Immature natural killer cell (primary cell): ENCODE data around the gene CRIP1. TPM values are rescaled to one million over a fixed set of nuclear protein-coding genes. Genes with fewer than 3 reads are reported as not detected.

ENCODE experiments used
- DNase-seq, 3 donors: peaks; one replicate each; pipeline ENCODE4 v3.0.0; 2022; ENCODE audit warnings: mixed read lengths in 1 of 3
- H3K27ac Mint-ChIP-seq, 6 donors: one replicate each; pipeline ENCODE4 v1.8.0; 2020; ENCODE audit warnings: mixed read lengths in 6 of 6, mild to moderate bottlenecking in 5 of 6, inconsistent platforms in 4 of 6, moderate library complexity in 3 of 6
- H3K27me3 Mint-ChIP-seq, 3 donors: one replicate each; pipeline ENCODE4 v1.8.0; 2020 to 2021; ENCODE audit warnings: low read depth in 3 of 3, mild to moderate bottlenecking in 3 of 3, mixed read lengths in 3 of 3, moderate library complexity in 3 of 3, inconsistent platforms in 1 of 3
- H3K36me3 Mint-ChIP-seq, 3 donors: one replicate each; pipeline ENCODE4 v1.8.0; 2020; ENCODE audit warnings: mixed read lengths in 3 of 3, inconsistent platforms in 2 of 3, mild to moderate bottlenecking in 2 of 3
- H3K4me1 Mint-ChIP-seq, 2 donors: one replicate each; pipeline ENCODE4 v1.8.0; 2020; ENCODE audit warnings: inconsistent platforms in 2 of 2, mild to moderate bottlenecking in 2 of 2, mixed read lengths in 2 of 2, moderate library complexity in 1 of 2
- H3K4me3 Mint-ChIP-seq, 5 donors: one replicate each; pipeline ENCODE4 v1.8.0; 2020; ENCODE audit warnings: mild to moderate bottlenecking in 5 of 5, mixed read lengths in 5 of 5, inconsistent platforms in 3 of 5, moderate library complexity in 3 of 5
- H3K9me3 Mint-ChIP-seq, 6 donors: one replicate each; pipeline ENCODE4 v1.8.0; 2020; ENCODE audit warnings: mild to moderate bottlenecking in 6 of 6, mixed read lengths in 6 of 6, inconsistent platforms in 4 of 6, moderate library complexity in 3 of 6
- polyA plus RNA-seq, 3 donors: library from polyadenylated mRNA; unstranded; fragments of 300-500 nt; fragmentation: Illumina TruSeq; gene quantifications; one replicate each; pipeline ENCODE4 v1.2.3, GENCODE V29; 2021

CRIP1 gene
- polyA plus RNA-seq, 3 donors from 2014 or later, result 921 to 1,915 (median 940) TPM

DNA sequence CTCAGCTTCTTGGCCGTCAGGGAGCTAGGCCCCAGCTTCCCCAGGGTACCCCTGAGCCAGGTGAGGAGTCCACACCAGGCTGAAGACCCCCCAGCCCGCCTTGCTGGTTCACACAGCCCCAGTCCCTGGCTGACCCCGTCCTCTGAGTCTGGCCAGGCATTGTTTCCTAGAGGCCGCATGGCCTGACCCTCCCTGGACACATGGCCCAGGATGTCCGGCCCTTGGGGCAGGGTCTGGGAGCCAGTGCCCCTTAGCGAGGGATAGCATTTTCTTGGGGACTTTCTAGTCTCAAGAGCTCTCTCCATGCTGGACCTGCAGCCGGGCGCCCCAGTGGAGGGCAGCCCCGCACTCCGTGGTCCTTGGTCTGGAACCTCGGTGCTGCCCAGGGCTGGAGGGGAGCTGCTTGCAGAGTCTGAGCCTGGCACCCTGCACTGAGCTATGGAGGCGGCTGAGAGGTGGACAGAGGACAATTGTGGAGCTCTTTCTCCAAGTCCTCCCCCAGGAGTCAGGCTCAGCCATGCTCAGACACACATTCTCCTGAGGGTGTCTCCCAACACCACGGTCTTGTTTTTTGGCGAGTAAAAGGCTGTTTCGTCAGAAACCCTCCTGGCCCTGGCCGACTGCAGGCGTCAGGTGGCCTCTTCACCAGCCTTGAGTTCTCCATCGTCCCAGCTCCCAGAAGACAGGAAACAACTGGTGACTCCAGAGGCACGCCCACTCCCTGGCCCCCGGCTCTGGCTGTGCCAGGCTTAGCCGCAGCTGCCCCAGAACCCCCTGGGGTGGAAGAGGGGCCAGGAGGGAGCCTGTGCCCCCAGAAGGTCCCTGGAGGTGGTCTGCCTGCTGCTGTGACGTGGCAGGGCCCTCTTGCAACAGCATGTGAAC, 29.7 kb upstream of the CRIP1 start:
- no peak overlapping the region for H3K27ac Mint-ChIP-seq
- no peak overlapping the region for H3K4me3 Mint-ChIP-seq
- no peaks in the 10 kb centered on the region for H3K9me3 Mint-ChIP-seq
- peaks cover 5 to 15% (median 7%) of the 10 kb centered on the region in 3 donors for H3K36me3 Mint-ChIP-seq
- H3K27me3 Mint-ChIP-seq, result peaks cover 0 to 2% (median 0%) of the 10 kb centered on the region in 3 donors
- no peak for DNase-seq
- H3K4me1 Mint-ChIP-seq, result no peaks in the 10 kb centered on the region

DNA sequence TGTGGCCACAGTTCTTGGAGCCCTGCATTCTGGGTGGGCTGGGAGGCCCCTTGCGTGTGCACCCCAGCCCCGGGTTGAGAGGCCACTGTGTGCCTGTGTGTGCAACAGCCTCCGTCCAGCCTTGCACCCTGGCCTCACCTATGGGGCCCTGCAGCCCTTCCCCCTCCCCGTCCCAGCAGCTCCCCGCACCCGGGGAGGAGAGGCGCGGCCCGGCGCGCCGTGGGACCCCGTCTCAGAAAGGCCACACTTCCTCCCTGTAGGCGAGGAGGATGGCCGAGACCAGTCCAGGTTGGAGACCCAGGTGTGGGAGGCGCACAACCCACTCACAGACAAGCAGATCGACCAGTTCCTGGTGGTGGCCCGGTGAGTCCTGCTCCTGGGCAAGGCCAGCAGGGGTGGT, 28.7 kb upstream of the CRIP1 start:
- H3K27ac Mint-ChIP-seq, result no peak overlapping the region
- DNase-seq, result no peak
- peaks cover 0 to 2% (median 0%) of the 10 kb centered on the region in 3 donors for H3K27me3 Mint-ChIP-seq
- H3K9me3 Mint-ChIP-seq, result no peaks in the 10 kb centered on the region
- peaks cover 0 to 11% (median 3%) of the 10 kb centered on the region in 3 donors for H3K36me3 Mint-ChIP-seq
- H3K4me1 Mint-ChIP-seq, result no peaks in the 10 kb centered on the region
- no peak overlapping the region for H3K4me3 Mint-ChIP-seq

DNA sequence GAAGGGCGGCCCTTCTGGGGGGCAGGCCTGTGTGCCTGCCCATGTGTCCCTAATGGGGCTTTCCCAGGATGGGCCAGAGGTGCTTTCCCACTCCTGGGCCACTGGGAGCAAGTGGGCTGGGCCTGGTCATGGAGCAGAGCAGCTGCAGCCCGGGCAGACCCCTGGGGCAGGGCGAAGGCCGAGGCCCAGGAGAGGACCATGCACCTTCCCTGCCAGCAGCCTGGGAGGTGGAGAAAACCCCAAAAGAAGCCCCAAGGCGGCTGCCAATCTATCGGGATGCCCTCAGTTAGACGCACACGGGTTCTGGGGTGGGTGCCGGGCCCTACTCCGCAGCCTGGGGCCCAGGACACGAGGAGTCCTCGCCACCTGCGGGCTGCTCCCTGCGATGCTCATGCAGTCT, 28.1 kb upstream of the CRIP1 start:
- DNase-seq, result no peak
- peaks cover 0 to 8% (median 0%) of the 10 kb centered on the region in 3 donors for H3K36me3 Mint-ChIP-seq
- no peak overlapping the region for H3K4me3 Mint-ChIP-seq
- no peaks in the 10 kb centered on the region for H3K9me3 Mint-ChIP-seq
- H3K27ac Mint-ChIP-seq, result no peak overlapping the region
- H3K4me1 Mint-ChIP-seq, result no peaks in the 10 kb centered on the region
- peaks cover 0 to 2% (median 0%) of the 10 kb centered on the region in 3 donors for H3K27me3 Mint-ChIP-seq

DNA sequence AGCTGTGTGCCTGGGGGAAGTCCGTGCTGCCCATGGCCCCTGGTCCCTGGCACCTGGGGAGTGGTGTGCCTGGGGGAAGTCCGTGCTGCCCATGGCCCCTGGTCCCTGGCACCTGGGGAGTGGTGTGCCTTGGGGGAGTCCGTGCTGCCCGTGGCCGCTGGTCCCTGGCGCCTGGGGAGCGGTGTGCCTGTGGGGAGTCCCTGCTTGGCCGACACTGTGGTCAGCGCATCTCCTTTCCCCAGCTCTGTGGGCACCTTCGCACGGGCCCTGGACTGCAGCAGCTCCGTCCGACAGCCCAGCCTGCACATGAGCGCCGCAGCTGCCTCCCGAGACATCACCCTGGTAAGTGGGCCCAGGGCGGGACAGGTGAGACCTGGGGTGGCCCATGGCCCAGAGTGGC, 26.6 kb upstream of the CRIP1 start:
- Mint-ChIP-seq H3K27me3 (no peaks in the 10 kb centered on the region), H3K4me1 (no peaks in the 10 kb centered on the region), H3K9me3 (no peaks in the 10 kb centered on the region), H3K4me3 (no peak overlapping the region), H3K36me3 (peaks cover 0 to 8% (median 0%) of the 10 kb centered on the region in 3 donors), H3K27ac (no peak overlapping the region)
- no peak for DNase-seq

DNA sequence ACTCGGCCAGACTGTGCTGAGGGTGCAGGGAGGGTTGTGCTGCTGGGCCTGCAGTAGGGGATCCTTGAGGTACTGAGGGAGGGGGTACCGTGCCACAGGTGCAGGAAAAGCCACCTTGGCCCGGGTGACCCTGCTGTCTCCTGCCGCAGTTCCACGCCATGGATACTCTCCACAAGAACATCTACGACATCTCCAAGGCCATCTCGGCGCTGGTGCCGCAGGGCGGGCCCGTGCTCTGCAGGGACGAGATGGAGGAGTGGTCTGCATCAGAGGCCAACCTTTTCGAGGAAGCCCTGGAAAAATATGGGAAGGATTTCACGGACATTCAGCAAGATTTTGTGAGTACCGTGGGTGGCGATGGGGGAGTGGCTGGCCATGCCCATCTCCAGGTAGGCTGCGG, 26.1 kb upstream of the CRIP1 start:
- no peak for DNase-seq
- H3K9me3 Mint-ChIP-seq, result no peaks in the 10 kb centered on the region
- no peaks in the 10 kb centered on the region for H3K27me3 Mint-ChIP-seq
- H3K4me1 Mint-ChIP-seq, result no peaks in the 10 kb centered on the region
- H3K27ac Mint-ChIP-seq, result no peak overlapping the region
- no peak overlapping the region for H3K4me3 Mint-ChIP-seq
- H3K36me3 Mint-ChIP-seq, result peaks cover 0 to 4% (median 0%) of the 10 kb centered on the region in 3 donors

DNA sequence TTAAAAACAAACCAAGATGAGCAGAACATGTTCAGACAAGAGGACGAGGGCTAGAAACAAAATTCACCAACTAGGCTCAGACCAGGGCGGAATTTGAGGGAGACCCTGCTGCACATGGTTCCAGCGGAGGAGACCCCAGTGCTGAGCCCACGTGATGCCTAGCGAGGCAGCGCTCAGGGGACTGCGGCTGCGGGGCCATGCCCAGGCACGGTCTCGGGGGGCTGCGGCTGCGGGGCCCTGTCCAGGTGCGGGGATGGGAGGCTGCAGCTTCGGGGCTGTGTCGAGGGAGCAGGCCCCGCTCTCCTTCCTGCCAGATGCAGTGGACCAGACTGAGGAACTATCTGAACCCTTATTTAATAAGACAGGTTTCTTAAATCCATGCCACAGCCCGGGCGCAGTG, 24.8 kb upstream of the CRIP1 start:
- H3K9me3 Mint-ChIP-seq, result no peaks in the 10 kb centered on the region
- H3K27ac Mint-ChIP-seq, result no peak overlapping the region
- no peak for DNase-seq
- no peaks in the 10 kb centered on the region for H3K27me3 Mint-ChIP-seq
- H3K4me1 Mint-ChIP-seq, result no peaks in the 10 kb centered on the region
- H3K4me3 Mint-ChIP-seq, result no peak overlapping the region
- H3K36me3 Mint-ChIP-seq, result peaks cover 0 to 4% (median 0%) of the 10 kb centered on the region in 3 donors

DNA sequence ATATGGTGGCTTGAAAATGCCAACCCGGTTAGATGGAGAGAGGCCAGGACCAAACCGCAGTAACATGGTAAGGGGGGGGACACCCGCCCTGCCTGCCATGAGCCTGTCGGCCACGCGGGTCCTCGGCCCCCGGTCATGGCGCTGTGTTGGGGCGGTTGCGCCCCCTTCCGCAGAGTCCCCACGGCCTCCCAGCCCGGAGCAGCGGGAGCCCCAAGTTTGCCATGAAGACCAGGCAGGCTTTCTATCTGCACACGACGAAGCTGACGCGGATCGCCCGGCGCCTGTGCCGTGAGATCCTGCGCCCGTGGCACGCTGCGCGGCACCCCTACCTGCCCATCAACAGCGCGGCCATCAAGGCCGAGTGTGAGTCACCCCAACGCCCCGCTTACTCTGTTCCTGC, 22.2 kb upstream of the CRIP1 start:
- peaks cover 0 to 4% (median 0%) of the 10 kb centered on the region in 3 donors for H3K36me3 Mint-ChIP-seq
- H3K4me3 Mint-ChIP-seq, result no peak overlapping the region
- no peaks in the 10 kb centered on the region for H3K4me1 Mint-ChIP-seq
- H3K27me3 Mint-ChIP-seq, result no peaks in the 10 kb centered on the region
- no peaks in the 10 kb centered on the region for H3K9me3 Mint-ChIP-seq
- H3K27ac Mint-ChIP-seq, result no peak overlapping the region
- no peak for DNase-seq

DNA sequence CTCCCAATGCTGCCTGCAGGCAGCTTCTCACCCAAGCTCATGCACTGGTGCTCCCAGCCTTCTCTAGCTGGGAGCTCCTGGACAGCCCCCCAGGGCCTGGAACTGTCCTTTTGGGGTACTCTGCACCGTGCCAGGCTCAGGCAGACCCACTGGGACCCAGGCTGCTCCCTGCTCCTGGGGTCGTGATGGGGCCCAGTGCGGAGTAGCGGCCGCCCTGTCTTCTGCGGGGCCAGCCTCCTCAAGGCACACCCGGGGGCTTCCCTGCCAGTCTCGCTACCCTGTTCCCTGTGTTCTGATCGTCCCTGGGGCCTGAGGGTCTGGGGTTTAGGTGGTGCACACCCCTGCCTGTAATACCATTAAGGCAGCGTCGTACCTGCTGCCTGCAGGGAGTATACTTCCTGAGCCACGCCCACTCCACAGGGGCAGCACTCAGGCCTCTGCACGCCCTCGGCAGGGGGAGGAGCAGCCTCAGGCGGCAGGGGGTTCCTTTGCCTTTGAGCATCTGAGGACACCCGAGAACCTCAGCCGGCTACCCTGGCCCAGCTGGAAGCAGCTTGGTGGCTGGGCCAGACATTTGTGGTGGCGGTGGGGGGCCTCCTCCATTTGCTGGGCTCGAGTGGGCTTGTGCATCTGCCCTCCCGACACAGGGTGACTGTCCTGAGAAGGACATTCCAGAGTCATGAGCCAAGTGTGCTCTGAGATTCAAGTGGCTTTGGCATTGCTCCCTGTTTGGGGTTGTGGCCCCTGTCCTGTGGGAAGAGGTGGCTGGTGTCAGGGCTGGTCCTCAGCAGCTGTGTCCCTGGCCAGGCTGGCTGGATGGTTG, 21.3 kb upstream of the CRIP1 start:
- Mint-ChIP-seq H3K9me3 (no peaks in the 10 kb centered on the region), H3K4me1 (no peaks in the 10 kb centered on the region), H3K27ac (no peak overlapping the region), H3K27me3 (no peaks in the 10 kb centered on the region), H3K4me3 (no peak overlapping the region), H3K36me3 (peaks cover 0 to 4% (median 0%) of the 10 kb centered on the region in 3 donors)
- DNase-seq, result no peak

DNA sequence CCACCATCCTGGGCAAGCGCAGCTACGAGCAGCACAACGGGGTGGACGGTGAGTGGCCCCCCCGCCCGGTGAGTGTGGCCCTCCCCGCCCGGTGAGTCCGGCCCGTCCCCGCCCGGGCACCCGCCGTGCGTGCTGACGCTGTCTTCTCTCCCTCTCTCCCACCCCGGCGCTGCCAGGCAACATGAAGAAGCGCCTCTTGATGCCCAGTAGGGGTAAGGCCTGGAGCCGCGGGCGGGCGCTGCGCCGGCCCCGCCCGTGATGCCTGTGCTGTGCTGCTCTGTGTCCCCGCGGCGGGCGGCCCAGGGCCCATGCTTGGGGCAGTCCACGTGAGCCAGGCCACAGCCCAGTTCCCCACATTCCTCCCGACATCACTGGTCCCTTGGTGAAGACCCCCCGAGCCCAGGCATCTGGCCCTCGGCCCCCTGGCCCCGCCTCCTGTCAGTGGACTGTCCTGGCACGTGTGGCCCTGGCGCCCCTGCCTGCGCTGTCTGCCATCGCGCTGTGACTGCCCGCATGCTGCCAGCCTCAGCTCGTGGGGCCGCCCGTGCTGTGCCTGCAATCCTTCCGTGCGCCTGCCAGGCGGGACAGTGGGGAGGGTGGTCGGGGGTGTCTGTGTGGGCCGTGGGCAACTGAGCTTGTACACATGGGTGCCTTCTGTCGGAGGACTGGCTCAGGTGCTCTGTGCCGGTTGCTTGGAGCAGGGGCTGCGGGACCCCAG, 20.0 kb upstream of the CRIP1 start:
- Mint-ChIP-seq H3K4me1 (no peaks in the 10 kb centered on the region), H3K9me3 (no peaks in the 10 kb centered on the region), H3K27me3 (no peaks in the 10 kb centered on the region), H3K36me3 (peaks cover 0 to 1% (median 0%) of the 10 kb centered on the region in 3 donors), H3K4me3 (no peak overlapping the region), H3K27ac (no peak overlapping the region)
- no peak for DNase-seq

DNA sequence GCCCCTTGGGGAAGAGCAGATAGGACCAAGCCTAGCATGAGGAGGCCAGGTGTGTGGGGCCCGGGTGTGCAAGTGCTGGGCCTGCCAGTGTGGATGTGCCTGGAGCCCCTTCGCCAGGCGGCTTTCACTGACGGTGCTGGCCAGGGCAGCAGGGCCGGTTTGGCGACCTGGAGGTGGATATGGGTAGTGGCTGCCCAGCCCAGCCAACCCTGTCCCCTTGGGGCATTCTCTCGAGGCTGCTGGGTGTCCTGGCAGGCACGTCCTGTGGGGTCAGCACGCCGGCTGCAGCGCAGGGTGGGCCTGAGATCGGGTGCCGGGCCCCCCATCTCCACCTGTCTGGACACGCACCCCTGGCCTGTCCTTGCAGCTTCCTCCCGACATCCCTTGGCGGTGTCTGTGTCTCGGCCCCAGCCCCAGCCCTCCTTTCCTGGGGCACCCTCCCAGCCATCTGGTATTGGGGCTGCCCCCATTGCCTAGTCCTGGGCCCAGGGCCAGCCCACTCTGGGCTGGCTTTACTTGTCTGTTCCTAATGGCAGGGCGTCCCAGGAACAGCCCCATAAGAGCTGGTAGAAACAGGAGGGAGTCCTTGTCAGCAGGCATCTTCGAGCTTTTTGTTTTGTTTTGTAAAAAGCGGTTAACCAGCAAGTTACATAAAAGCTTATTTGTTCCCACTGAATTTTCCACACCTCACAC, 19.3 kb upstream of the CRIP1 start:
- Mint-ChIP-seq H3K27ac (no peak overlapping the region), H3K4me1 (no peaks in the 10 kb centered on the region), H3K27me3 (no peaks in the 10 kb centered on the region), H3K4me3 (no peak overlapping the region), H3K36me3 (no peaks in the 10 kb centered on the region), H3K9me3 (no peaks in the 10 kb centered on the region)
- DNase-seq, result no peak

DNA sequence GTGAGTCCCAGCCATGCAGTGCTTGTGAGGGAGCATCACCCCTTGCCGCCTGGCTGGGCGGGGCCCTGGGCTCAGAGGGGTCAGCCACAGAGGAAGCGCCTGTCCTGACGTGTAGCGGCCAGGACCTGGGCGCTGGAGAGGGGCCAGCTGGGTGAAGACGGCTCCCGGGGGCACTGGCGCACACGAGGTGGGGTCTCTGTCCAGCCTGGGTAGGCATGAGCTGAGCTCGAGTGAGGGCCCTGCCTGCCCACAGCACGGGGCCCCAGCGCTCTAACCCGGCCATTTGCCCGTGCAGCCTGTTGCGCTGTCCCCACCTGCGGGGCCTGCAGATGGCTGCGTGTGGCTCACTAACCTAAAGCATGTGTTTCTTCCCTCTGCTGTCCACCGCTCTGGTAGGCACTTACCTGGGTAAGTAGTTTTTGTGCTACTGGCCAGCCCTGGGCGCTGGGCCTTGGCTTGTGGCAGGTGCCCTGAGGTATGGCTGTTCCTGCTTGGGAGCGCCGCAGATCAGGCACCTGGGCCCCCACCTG, 18.7 kb upstream of the CRIP1 start:
- Mint-ChIP-seq H3K27ac (no peak overlapping the region), H3K4me3 (no peak overlapping the region), H3K4me1 (no peaks in the 10 kb centered on the region), H3K36me3 (no peaks in the 10 kb centered on the region), H3K9me3 (no peaks in the 10 kb centered on the region), H3K27me3 (no peaks in the 10 kb centered on the region)
- DNase-seq, result no peak

DNA sequence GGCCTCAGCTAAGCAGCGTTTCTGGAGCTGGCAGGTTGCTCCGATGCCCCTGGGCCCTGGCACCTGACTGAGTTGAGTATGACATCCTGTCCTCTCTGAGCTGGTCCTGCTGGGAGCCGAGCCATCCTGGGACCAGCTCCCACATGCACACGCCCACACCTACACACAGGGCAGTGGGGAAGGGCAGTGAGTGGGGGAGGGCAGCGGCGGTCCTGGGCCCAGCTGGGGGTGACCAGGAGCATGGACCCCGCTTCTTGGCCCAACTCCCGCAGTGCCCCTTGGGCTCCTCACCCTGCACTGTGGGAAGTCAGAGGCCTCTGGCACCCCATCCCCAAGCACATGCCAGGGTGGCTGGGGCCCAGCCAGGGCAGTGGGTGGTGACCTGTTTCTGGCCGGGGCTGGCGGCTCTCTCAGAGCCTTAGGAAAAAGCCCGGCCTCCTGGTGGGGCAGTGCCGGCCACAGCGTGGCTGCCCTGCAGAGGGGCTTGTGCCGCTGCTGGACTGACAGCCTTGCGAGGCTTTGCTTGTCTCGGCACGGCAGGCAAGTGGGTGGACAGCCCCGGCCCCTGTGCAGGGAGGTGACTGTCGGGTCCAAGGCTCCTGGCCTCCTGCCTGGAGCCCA, 18.0 kb upstream of the CRIP1 start:
- Mint-ChIP-seq H3K9me3 (no peaks in the 10 kb centered on the region), H3K36me3 (no peaks in the 10 kb centered on the region), H3K27ac (no peak overlapping the region), H3K27me3 (peaks cover 0 to 1% (median 0%) of the 10 kb centered on the region in 3 donors), H3K4me1 (no peaks in the 10 kb centered on the region), H3K4me3 (no peak overlapping the region)
- DNase-seq, result no peak
